NB4 (cell line): ENCODE data around the gene NAT16.

Source experiments
- MYC ChIP-seq: IDR thresholded peaks from 2 replicates; pipeline ENCODE4 v1.6.1; 2011; ENCODE audit warnings: low read depth, low read length
- POLR2A ChIP-seq: IDR thresholded peaks from 2 replicates; pipeline ENCODE4 v1.6.1; 2011; ENCODE audit warnings: mild to moderate bottlenecking; ENCODE audit not compliant: insufficient read length; ENCODE audit errors: extremely low read depth
- TF ChIP-seq, protein P1 (sequence below): IDR thresholded peaks from one replicate; pipeline ENCODE4 v1.5.1; 2012; ENCODE audit warnings: low read depth, low read length
- TF ChIP-seq, protein P2 (sequence below): IDR thresholded peaks from 2 replicates; pipeline ENCODE4 v1.6.1; 2011; ENCODE audit warnings: low read depth, low read length

DNA sequence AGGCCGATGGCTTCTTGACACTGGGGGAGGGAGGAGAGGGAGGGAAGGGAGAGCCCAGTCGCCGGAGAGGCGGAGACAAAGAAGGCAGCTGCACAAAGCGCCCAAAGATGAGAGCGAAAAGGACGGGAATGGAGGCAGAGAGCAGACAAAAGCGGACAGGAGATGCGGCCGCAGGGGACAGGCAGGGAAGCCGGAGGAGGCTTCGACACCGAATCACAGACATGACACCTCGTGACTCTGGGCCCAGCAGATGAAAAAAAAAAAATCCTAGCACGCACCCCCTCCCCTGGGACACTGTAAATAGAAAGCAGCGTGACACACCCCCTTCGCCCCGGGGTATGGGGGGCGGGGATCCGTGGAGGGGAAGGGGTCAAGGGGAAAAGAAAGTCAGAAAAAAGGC is 976 bp downstream of the NAT16 start:
- TF ChIP-seq MYC (no peak), POLR2A (no peak)
- TF ChIP-seq, protein P1, sequence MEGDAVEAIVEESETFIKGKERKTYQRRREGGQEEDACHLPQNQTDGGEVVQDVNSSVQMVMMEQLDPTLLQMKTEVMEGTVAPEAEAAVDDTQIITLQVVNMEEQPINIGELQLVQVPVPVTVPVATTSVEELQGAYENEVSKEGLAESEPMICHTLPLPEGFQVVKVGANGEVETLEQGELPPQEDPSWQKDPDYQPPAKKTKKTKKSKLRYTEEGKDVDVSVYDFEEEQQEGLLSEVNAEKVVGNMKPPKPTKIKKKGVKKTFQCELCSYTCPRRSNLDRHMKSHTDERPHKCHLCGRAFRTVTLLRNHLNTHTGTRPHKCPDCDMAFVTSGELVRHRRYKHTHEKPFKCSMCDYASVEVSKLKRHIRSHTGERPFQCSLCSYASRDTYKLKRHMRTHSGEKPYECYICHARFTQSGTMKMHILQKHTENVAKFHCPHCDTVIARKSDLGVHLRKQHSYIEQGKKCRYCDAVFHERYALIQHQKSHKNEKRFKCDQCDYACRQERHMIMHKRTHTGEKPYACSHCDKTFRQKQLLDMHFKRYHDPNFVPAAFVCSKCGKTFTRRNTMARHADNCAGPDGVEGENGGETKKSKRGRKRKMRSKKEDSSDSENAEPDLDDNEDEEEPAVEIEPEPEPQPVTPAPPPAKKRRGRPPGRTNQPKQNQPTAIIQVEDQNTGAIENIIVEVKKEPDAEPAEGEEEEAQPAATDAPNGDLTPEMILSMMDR = no peak
- TF ChIP-seq, protein P2, sequence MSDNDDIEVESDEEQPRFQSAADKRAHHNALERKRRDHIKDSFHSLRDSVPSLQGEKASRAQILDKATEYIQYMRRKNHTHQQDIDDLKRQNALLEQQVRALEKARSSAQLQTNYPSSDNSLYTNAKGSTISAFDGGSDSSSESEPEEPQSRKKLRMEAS = no peak
